Stimulated activated CD4-positive, alpha-beta T cell treated with anti-CD3 and anti-CD28 coated beads, TNF-alpha, amount 100 ng/mL, for 48 hours (primary cell): ENCODE measurements around the gene PPID.
A peak's percentile ranks its signal among the peaks of the same experiment; 100 is the strongest.
"Not testable (repeated sequence)": the region's sequence is repeated elsewhere in the genome, so short reads cannot be mapped to it uniquely, and the experiment has no call there.

ENCODE experiments used
- DNase-seq, 3 donors: peaks; one replicate each; pipeline ENCODE4 v3.0.0-alpha.2; 2020; ENCODE audit warnings: low read depth in 3 of 3

Gene PPID

DNA sequence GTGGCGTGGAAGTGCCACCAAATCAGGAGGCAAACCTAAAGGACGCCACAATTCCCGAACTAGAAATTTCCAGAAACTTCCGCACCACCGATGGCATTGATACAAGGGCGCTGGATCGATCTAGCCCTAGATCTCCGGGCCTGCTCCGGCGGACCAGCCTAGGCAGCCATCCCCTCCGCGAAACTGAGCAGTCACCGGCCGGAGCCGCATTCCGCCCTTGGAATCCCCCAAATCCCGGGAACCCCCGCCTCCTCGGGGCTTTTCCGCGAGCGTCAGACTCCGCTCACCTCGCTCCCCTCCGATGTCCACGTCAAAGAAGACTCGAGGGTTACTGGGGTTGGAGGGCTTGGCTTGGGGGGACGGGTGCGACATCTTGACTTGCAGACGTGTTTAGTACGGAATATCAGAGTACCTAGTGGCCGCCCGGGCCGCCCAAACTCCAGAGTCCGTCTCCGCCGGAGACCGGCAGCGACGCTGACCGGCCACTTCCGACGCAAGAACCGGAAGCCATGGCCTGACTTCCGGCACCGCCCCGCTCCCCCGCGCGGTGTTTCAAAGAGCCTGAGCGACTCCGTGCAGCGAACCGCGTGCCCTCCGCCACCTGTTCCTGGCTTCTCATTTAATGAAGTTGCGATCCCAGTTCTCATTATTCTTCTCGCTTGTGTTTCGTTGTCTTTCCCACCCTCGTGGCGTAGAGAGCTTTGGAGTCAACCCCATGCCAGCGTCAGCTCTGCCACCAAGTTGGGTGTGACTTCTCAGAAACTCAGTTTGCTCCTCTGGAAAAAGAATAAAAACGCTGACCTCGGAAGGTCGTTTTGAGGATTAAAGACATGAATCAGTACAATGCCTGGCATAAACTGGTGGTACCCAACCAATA is at the start of gene PPID:
Gene PPID (minus strand): TSS at position 480 of the 877 bp plus-strand sequence. CDS start 108 bp downstream, at position 372.
- peak; percentile 68 to 77 (median 73) for DNase-seq

DNA sequence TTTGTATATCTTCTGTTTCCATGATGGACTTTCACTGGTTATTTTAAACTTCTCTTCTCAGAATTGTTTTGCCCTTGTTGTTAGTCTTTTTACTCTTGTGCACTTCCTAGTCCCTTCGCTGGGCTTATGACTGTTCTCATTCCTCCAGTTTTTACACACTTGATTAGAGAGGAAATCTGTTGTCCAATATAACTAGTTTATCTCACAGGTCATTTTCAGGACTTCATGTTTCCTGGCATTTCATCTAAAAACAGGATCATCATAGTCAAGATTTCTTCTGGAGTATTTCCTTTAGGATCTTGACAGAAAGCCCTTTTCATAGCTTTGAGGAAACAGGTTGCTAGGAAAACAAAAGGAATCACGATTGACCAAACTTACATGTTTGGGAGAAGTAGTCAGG is 48.6 kb upstream of the PPID start:
- DNase-seq: no peak

DNA sequence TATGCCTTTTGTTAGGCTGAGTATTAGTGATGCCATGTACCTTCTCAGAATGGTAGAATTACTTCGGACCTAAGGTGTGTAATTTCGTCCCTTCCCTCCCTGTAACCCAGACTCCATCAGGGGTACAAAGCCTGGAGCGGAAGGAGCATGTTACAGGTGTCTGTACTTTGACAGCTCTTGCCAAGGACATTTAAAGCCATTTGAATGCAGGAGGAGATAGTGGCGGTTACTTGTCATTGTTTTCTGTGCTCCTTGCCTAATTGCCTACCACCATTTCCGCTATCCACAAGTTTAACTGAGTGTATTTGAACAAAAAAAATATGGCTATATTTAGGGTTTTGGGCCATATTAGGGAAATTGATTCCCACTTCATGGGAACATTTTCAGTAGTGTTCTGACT is 47.5 kb upstream of the PPID start:
- no peak for DNase-seq

DNA sequence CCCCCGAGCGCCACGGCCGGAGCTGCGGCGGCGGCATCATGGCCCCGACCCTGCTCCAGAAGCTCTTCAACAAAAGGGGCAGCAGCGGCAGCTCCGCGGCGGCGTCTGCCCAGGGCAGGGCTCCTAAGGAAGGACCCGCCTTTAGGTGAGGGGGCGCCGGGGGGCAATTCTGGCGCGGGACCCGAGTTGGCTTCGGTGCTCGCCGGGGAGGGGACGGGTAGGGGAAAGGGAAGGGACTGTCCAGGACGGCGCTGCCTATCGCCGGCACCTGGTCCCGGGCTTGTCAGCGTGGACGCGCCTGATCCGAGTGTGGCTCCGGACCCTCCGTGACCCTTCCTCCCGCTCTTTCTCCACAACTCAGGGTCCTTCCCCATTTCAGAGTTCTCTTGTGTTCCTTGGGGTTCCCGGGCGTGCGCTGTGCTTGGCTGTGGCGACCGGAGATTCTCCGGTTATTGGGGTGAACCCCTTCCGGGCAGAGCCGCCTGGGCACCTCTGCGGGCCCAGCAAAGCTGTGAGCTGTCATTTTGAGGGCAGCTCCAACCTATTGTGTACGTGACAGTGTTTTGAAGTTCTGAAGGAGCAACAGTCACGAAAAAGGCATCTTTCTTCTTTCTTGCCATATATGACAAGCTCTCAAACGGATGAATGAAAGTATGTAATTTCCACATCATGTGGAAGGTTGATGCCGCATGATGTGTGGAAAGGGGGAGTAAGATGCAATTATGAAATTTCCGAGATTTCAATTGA is 46.2 kb upstream of the PPID start:
- DNase-seq: peak; percentile 15 to 29 (median 22)

DNA sequence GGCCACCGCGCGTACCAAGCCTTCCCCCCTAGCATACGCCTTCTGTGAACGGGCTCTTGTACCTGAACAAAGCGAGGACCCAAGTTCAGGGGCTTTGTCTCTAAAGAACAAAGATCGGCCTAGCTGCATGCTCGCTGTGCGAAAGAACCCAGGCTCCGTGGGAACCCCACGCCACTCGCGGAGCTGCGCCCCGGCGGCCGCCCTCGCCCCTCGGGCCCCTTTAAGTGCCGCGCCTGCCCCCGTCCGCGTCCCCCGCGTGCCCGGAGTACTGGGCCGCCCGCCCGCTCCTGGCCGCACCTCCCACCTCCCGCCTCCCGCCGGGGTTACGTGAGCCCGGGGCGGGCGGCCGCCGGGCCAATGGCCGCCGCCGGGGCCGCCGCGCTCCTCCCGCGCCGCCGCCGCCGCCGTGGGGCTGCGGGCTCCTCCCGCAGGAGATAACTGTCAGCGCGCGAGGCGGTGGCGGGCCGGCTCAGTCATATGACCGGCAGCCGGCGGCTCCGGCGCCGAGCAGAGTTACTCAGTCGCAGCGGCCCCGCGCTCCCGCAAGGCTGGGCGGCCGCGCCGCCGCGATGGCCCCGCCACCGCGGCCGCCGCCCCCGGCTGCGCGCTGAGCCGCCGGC is 45.5 kb upstream of the PPID start, which contains the start of gene FNIP2:
Gene FNIP2 (plus strand): TSS at position 472 of the 620 bp plus-strand sequence. CDS start 187 bp downstream, outside the sequence.
- DNase-seq: peak; percentile 29 to 44 (median 30)

DNA sequence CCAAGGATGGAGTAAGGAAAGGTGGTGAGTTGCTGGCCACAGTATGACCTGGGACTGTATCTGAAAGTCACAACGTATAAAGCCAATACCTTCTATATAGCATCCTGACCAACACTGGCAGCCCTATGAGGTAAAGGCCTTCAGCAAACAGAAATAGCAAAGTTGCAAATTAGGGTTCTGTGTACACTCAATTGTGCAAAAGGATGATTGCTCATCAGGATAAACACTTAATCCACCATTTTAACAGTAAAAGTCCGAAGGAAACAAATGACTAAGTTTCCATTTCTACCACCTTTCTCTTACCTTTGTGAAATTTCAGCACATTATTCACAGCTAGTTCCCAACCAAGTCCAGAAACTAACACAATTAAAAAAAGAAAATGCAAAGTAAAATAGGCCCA is 44.3 kb upstream of the PPID start:
- DNase-seq: no peak

DNA sequence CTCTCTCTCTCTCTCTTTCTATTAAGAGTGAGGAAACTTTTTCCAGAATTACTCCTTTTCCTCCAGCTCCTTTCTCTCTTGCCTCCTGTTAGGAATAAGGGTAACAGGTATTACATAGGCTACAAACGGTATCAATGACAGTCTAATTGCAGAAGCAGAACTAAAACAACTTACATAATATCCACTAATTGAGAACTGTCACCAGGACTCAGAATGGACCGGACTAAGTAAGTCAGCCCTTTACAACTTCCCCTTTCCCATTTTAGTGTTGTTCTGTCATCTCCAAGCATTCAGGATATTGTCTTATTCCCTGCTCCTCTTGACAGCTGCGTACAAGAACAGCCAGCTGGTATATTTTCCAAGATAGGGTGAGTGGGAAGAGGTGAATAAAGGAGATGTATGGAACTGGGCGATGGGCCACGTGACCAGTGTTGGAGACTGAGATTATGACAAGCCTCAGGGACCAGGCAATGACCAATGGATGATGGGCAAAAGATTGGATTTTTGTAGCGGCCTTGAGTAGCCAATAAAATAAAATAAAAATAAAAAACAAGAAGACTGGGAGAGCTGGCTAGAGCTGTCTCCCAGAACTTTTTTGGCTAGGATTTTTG is 43.3 kb upstream of the PPID start:
- no peak for DNase-seq

DNA sequence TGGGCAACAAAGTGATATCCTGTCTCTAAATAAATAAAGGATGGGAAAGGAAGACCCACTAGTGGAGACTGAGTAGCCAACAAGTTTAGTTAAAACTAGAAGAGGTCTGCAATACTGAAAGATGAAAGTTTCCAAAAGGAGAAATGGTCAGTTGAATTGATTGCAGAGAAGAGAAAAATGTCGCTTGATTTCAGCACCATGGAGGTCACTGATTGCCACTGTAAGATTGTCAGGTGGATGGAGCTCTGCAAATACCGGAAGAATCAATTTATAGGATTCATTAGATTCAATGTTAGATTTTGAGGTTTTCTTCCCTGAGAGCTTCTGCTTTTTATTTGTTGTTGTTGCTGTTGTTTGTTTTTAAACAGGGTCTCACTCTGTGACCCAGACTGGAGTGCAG is 40.3 kb upstream of the PPID start:
- DNase-seq: no peak

DNA sequence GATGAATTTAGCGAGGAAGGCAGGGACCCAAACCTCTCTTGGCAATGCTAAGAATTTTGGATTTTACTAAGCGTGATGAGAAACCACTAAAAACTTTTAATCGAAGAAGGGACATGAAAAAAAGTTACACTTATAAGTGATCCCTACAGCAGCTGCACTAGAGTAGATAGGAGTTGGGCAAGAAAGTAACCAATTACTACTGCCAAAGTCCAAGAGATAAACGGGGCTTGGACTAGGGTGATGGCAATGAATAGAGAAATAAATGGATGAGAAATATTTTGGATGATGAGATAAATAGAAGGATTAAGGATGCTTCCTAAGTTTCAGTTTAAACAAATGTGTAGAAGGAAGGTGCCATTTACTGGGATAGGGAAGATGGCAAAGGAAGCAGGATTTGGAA is 39.4 kb upstream of the PPID start:
- no peak for DNase-seq

DNA sequence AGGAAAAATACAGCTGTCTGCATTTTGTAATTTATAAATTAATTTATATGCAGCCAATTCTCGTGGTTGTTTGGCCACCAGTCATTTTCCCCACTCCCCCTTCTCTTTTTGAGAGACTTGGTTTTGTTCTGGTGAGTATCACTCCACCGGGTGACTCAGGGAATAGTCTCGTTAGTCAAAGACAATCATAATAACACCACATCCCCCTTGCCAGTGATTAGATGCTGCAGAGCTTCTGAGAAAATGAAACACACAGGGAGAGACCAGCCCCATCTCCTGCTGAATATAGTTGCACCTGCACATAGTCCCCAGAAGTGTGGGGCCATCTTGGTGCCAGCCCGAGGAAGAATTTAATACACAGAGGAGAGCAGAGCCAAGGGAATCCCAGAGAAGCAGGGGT is 37.7 kb upstream of the PPID start:
- peak in 1 of 3 donors; percentile 0 for DNase-seq

DNA sequence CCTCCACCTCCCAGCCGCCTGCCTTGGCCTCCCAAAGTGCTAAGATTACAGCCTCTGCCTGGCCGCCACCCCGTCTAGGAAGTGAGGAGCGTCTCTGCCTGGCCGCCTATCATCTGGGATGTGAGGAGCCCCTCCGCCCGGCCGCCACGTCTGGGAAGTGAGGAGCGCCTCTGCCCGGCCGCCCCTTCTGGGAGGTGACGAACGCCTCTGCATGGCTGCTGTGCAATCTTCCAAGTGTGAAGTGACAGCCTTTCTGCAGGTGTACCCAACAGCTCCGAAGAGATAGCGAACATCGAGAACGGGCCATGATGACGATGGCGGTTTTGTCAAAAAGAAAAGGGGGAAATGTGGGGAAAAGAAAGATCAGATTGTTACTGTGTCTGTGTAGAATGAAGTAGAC is 36.3 kb upstream of the PPID start:
- not testable (repeated sequence) for DNase-seq

DNA sequence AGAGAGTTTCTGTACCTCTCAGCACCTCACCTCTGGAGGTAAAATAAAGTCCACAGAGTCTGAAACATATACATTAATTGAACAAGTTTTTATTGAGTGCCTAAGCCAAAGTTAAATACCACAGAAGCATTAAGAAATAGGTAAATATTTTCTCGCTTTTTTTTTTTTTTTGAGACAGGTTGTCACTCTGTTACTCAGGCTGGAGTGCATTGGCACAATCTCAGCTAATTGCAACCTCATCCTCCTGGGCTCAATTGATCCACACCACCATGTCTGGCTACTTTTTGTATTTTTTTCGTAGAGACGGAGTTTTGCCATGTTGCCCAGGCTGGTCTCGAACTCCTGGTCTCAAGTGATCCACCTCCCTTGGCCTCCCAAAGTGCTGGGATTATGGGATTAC is 35.5 kb upstream of the PPID start:
- DNase-seq: no peak

DNA sequence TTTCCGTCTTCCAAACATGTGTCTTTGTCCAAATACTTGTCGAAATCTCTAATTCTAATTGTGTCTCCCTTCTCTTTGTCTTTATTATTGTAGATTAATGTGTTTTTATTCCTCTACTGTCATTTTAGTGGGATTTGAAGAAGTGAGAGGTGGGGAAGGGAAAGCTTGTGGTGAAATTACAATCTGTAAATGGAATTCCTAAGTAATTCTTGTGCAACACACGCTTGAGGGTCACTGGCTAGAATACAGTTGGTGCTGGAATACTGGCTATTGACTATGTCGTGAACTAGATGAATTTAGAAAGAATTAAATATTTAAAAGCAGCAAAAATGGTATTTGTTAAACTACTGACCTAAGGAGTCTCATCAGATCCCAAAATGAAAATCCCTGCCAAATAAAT is 34.9 kb upstream of the PPID start:
- no peak for DNase-seq

DNA sequence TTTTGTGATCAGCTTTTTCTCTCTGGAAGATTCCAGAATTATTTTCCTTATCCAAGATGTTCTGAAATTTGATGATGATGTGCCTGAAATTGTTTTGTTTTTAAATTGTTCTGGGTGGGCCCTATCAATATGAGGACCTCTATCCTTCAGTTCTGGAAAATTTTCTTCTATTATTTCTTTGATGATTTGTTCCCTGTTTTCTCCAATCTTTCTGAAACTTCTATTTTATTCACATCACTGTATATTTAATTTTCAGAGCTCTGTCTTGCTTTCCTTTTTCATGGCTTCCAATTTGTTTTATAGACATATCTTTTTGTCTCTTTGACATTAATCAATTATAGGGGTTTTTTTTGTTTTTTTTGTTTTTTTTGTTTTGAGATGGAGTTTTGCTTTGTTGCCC is 33.4 kb upstream of the PPID start:
- DNase-seq: no peak

DNA sequence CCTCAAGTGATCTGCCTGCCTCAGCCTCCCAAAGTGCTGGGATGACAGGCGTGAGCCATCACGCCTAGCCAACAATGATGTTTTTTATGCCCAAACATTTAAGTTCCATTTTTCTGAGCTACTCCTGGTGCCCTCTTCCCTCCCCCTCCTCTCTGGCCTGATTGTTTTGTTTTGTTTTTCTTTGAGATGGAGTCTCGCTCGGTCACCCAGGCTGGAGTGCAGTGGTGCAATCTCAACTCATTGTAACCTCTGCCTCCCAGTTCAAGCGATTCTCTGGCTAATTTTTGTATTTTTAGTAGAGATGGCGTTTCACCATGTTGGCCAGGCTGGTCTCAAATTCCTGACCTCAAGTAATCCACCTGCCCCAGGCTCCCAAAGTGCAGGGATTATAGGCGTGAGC is 32.6 kb upstream of the PPID start:
- not testable (repeated sequence) for DNase-seq

DNA sequence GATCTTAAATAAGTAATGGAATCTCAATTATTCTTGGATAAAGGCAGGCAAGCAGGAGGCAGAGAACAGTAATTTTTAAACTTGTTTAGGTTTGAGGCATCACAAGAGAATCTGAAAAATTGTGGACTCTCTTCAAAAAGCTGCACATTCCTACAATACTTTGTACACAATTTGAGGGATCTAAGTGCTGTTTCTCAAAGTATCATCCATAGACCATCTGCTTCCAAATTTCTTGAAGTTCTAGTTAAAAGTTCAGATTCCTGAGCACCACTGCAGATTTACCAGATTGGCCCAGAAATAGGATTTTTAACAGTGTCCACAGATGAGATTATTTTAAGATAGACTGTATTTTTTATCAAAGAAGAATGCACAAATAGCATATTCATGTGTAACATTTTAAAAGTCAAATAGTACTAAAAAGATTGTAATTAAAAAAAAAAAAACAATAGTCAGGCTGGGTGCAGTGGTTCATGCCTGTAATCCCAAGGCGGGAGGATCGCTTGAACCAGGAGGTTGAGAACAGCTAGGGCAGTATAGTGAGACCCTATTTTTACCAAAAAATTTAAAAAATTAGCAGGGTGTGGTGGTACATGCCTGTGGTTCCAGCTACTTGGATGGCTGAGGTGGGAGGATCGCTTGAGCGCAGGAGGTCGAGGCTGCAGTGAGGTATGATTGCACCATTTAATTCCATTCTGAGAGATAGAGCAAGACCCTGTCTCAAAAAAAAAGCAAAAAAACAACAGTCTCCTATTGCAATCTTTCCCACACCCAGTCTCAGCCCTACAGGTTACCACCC is 31.4 kb upstream of the PPID start:
- no peak for DNase-seq

DNA sequence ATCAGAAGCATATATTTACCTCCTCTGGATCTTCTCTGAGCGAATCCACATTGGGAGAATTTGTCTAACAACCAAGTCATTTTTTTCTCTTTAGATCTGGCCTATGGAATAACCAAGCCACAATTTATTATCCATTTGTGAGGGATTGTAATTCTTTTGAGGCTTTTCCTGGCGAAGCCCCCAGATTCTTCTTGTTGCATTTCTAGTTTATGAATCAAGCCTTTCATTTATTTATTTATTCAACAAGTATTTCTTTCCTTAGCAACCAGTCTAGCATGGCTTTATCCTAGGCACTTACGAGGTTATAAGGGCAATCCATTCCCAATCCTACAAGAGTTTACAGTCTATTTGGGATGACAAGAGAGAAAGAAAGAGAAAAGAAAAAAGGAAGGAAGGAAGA is 27.2 kb upstream of the PPID start:
- DNase-seq: no peak

DNA sequence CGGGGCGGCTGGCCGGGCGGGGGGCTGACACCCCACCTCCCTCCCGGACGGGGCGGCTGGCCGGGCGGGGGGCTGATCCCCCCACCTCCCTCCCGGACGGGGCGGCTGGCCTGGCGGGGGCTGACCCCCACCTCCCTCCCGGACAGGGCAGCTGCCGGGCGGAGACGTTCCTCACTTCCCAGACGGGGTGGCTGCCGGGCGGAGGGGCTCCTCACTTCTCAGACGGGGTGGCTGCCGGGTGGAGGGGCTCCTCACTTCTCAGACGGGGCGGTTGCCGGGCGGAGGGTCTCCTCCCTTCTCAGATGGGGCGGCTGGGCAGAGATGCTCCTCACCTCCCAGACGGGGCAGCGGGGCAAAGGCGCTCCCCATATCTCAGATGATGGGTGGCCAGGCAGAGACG is 23.3 kb upstream of the PPID start:
- DNase-seq: not testable (repeated sequence)

DNA sequence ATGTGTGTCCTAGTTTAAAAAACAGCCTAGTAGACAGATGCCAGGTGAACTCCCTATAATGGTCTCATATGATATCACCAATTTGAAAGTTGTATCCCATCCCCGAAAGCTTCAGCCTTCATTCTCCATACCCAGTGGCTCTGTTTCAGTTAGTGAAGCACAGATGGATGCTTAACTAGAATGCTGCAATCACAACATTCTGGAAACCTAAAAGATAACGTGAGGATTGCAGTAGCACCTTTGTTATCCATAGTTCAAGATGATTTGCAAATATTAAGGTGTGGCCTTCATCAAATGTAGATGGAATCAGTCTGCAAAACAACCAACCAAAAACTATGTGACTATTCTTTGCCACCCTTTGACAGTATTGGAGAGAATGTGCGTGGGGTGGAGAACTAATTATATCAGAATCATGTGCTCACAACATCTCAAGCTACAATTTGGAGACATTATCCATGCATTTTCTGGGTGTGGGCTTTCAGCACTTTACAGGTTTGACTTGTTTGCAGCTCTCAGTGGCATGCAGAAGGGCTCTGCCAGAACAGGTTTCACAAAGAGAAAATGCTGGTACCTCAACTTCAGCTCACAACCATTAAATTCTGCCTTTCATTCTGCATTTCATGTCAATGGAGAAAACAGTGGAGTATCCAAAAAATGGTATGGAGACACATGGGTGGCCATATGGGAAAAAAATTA is 18.3 kb upstream of the PPID start:
- DNase-seq: no peak

DNA sequence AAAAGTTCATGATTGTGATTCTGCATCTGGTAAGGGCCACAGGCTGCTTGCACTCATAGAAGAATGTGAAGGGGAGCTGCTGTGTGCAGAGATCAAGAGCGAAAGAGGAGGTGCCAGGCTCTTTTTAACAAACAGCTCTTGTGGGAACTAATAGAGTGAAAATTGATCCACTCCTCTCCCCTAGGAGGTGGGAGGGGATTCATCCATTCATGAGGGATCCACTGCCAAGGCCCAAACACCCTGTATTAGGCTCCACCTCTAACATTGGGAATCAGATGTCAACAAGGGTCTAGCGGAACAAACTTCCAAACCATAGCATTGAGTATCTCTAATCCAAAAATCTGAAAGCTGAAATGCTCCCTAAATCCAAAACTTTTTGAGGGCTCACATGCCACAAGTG is 16.4 kb upstream of the PPID start:
- no peak for DNase-seq

DNA sequence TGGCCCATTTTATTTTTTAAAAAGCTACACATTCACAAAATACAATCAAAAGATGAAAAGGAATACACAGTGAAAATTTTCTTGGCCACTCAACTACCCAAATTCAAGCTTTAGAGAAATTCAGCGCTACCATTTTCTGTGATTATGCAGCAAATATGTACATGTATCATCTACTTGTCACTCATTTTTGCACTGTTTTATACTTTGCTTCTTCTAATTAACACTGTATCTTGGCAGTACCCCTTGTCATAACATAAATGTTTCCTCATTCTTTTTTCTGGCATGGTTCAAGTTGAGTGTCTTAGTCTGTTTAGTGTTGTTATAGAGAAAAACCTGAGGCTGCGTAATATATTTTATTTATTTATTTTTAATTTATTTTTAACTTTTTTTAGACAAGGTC is 15.7 kb upstream of the PPID start:
- no peak for DNase-seq
